GM11168 (cell line): ENCODE measurements around the gene CDS2.

Source experiments
- in situ Hi-C: fragments of 300-500 bp; cut with MboI; formaldehyde crosslinking; loops from one replicate; pipeline ENCODE4 v1.12.0; 2022; ENCODE audit warnings: low sequenced_read_pairs; ENCODE audit not compliant: unreplicated experiment

The CDS2 gene

DNA sequence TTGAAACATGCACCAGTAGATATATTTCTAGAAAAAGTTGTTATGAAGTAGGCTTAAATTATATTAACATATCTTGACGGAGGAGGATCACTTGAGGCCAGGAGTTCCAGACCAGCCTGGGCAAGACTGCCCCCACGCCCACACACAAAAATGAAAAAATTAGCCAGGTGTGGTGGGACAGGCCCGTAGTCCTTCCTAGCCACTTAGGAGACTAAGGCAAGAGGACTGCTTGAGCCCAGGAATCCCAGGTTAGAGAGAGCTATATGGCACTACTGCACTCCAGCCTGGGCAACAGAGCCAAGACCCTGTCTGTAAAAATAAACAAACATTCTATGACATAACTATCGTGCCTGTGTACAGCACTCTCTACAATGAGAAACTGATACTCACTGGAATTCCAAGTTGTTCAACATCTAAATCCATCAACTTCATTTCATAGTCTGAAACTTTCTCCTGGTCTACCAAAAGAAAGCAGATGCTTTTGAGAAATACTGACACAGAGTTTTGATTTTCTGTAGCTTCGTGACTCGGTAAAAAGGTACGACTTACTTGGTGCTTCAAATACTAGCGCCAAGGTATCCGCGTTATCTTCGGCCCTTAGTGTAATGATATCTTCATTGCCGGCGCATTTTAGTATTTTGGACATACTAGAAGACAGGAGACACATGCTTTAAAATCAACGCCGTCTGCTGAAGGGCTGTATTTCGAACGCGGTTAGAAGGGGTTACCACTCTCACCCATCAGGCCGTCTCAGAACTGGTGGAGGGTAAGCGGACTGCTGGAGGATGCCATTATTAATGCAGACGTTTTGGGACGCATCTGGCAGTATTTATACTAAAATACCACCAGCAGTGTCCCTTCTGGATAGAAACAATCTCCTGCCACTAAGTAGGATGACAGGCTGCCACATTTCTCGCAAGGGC is 8.3 kb upstream of the CDS2 start:
- in situ Hi-C loops, result no loop called here

DNA sequence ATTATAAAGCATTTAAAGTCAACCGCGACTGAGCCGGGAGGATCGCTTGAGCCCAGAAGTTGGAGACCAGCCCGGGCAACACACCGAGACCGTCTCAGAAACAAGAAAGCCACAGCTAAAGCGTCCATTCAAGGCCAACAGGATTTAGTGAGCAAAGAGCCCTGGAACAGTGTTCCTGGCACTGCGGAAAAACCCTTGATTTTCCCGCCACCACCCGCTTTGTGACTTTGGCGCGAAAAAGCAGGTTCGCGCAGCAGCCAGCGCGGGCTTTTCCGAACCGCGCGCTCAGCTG is 7.7 kb upstream of the CDS2 start:
- in situ Hi-C loops, result no loop called here

DNA sequence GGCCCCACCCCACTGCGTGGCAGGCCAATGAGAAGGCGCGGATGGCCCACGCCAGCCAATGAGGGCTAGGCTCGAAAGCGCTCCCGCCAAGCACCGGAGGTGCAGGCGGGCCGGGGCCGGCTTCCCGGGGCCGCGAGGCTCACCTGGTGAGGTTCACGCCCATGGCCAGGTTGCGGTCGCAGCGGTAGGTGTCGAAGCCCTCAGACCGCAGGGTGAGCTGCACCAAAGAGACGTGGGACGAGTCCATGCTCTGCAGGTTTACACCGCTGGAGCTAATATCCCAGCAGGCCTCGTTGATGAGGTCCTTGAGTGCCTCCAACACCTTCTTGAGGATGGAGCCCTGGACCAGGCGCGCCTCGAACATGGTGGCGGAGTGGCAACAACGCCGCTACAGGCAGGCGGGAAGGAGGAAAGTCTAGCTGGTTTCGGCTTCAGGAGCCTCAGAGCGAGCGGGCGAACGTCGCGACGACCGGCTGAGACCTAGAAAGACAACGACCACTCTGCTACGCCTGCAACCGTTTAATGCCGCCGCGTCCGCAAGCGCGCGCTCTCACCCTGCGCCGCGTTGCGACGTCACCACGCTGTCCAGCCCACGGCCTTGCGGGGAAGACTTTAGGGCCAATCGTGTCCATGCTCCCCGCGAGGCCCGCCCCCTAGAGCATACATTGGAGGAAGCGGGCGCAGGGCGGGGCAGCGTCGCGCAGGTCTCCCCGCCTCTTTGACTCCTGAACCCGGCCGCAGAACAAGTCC is 7.2 kb upstream of the CDS2 start, which contains the start of gene PCNA:
TSS of gene PCNA (minus strand) at position 524 of the 750 bp plus-strand sequence. CDS start at position 364, 160 bp downstream.
- in situ Hi-C loops, result loop anchor here (5.0 kb wide), 1 partner anchor 68 kb away; no protein-coding TSS in a partner anchor

DNA sequence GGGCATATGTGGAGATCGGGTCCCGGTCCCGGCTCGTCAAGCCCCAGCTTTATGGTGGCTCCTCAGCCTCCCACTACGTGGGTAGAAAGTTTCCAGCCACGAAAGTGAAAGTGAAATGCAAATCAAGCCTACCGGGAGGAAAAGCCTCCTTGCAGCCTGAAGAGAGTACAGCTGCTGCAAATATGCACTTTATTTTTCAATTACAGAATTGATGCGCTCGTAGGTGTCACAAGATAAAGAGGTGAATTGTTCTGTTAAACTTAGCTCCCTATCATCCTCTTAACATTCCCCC is 6.7 kb upstream of the CDS2 start:
- in situ Hi-C loops, result loop anchor here (5.0 kb wide), 1 partner anchor 67 kb away; no protein-coding TSS in a partner anchor

DNA sequence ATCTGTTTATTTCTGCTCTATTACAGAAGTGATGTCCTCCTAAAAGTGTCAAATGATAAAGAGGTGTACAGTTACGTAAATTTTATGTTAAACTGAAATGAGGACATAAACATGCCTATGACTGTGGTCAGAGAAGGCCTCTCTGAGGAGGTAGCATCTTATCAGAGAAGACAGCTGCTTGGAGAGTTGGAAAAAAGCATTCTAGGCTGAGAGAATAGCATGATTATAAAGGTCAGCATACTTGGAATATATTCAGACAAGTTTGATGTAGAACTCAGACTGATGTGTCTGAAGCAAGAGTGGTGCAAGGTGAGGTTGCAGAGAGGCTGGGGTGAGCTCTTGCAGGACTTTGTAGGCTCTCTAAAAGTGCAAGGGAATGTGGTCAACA is 3.9 kb upstream of the CDS2 start:
- in situ Hi-C loops, result loop anchor here (5.0 kb wide), 1 partner anchor 64 kb away; no protein-coding TSS in a partner anchor

DNA sequence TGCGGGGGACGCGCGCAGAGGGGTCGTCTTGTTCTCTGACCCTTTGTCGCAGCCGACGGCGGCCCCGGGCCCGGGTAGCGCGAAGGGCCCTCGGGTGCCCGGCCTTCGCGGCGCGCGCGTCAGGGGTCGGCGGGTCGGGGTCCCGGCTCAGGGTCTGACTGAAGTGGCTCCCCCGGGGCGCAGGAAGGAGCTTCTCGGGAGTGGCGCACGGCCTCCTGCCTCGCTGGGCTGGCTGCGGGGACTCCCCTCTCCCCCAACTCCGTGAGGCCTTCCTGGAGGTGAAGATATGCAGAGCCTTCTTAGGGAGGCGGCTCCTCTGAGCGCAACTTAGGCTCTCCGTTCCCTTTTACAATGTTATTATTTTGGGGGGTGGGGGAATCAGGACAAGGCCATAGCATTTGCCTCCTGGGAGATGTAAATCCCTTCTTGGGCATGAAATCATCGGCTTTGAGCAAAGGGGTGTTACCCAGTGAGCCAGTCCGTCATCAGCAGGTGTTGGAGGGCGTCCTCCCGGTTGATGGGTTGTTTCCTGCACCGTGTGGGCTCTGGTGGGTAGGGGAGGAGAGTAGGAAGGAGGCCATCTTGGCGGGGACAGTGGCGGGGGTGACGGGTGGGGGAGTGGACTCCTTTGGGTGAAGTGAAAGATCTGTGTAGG is 523 bp downstream of the CDS2 start:
- in situ Hi-C loops, result no loop called here

DNA sequence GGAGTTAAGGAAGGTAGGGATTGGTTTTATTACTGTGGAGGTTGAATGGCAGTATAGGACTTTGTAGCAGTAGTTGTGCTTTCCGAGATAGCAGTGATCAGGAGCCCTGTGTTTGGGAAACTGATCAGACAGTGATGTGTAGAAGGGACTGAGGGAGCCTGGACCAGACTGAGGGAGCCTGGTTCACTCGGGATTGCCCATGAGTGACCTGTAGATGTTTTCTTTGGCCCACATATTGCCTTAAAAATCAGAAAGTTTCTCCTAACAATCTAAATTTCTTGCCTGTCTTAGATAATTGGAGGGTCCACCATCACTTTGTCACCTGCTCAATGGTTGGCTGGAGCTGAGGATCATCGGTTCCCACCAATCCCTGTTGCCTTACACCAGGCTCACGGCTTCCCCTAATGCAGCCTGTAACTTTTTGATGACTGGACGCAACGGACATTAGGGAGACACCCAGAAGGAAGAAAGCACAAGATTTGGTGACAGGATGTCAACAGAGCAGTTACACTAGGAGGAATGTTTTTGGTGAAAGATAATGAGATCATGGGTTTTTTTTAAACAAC is 1.1 kb downstream of the CDS2 start:
- in situ Hi-C loops, result no loop called here

DNA sequence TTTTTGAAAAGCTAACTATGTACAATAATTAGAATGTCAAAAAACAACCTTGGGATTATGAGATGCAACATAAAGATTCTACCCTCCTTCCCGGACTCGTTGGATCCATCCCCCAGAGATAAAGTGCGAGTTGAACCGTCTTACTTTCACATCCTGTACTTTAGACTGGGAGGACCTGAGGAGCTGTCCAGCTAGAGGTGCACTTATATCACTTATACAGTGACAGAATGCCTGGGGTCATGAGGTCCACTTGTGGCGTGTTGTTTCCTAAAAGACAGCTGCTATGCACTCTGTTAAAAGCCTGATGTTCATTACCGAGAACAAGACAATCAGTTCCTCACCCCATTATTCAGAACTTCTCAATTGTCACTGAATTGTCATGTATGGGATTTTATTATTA is 2.1 kb downstream of the CDS2 start:
- in situ Hi-C loops, result no loop called here

DNA sequence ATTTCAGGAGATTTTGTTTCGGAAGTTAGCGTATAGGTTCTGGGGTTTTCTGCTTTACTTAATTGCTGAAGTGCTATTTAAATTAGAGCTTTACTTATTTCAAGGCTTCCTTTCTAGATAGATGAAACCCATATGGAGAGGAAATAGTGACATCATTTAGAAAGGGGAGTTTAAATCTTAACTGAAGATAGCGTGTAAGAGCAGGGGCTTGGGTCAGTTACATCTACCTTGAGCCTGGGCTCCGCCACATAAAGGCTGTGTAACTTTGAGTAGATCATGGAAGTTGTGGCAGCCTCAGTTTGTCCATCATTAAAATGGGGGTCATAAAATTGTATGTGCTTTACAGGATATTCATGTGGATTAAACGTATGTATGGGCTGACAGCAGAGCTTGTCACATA is 4.7 kb downstream of the CDS2 start:
- in situ Hi-C loops, result no loop called here

DNA sequence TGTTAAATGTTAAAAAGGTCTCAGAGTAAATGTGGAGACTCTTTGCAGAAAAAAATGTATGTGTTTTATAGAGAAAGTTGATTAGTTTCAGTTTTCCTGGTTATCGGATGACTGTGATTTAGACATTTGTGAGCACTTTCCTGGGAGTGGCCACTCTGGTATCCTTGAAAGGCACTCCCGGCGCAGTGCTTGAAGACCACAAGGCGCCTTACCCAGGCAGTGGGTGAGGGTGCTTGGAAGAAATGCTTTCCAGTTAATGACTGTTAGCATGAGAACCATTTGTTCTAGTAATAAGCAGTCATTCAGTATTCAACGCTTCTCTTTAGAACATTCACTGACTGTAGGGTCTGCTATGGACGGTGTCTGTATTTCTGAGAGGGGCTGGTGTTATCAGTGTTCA is 7.2 kb downstream of the CDS2 start:
- in situ Hi-C loops, result no loop called here

DNA sequence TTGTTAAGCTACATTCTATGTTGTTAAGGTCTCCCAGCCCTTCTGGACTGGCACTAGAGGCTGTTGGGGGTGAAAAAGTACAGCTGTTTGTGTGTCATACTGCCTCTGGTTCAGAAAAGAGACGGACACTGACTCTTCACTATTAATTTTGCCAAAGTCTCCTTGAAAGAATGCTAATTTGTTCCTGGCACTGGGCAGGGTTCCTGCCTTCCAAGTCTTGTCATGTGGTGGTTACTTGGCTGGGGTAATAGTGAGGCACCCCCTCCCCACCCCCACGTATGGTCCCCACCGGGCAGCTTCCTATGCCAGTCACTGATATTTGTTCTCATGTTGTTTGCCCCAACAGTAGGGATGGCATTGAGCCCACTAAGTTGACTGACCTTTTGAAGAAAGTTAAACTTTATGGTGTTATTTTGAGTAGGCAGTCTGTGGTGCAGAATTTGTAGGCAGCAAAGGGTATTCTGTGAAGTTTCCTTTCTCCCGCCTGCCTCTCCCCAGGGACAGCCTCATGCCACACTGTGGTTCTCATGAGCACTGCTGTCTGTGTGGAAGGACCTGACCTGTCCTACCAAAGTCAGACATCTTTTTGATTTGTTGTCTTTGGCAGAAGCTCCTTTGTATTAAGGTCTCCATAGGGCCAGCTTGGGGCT is 8.7 kb downstream of the CDS2 start:
- in situ Hi-C loops, result no loop called here

DNA sequence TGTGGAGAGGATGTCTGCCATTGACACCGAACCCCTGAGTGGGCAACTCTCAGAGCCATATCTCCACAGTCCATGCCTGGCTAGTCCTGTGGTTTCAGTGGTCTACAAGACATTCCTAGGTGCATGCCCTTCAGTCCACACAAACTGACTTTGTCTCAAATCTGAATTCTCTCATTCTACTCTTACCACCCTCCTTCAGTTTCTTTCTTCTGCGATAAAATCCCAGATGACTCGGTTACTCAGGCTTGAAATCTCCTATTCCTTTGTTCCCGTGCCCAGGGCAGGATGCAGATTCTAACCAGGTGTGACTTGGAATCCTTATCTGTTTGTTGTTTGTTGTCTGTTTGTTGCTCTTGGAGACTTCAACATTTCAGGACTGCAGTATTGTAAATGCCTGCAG is 9.3 kb downstream of the CDS2 start:
- in situ Hi-C loops, result no loop called here

DNA sequence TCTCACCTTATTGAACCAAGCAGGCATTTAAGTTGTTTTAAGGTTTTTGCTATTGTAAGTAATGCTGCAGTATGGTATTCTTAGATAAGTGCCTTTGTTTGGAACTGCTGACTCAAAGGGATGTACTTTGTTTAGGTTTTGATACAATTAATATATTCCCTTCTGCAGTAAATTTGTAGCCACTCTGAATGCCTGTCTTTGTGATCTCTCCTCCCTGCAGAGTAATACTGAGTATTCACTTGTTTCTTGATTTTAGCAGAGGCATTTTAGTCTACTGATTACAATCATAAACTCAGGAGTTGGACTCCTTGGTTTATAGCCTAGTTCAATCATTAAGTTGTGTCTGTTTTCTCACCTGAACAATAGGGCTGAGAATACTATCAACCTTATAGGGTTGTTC is 13.4 kb downstream of the CDS2 start:
- in situ Hi-C loops, result no loop called here

DNA sequence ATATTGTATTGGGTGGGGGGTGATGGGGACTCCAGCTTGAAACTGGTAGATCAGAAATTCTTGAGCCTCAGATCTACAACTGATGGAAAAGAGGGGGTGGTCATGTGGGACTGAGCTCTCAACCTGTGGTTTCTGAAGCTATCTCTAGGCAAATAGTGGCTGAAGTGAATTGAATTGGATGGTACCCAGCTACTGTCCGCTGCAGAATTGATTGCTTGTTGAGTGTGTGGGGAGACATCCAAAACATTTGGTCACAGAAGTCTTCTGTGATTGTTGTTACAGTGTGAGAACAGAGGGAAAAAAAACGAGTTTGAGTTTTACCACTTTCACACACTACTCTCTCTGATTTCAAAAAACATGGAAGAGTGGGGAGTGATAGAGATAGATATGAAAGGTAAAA is 14.8 kb downstream of the CDS2 start:
- in situ Hi-C loops, result no loop called here

DNA sequence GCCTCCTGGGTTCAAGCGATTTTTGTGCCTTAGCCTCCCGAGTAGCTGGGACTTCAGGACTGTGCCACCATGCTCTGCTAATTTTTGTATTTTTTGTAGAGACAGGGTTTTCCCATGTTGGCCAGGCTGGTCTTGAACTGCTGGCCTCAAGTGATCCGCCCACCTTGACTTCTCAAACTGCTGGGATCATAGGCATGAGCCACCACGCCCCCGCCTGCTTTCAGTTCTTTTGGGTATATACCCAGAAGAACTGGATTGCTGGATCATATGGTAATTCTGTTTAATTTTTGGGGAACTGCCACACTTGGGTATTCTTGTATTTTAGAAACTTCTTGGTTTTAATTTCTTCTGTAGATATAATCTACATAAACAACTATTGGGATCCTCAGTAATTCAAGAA is 17.0 kb downstream of the CDS2 start:
- in situ Hi-C loops, result no loop called here

DNA sequence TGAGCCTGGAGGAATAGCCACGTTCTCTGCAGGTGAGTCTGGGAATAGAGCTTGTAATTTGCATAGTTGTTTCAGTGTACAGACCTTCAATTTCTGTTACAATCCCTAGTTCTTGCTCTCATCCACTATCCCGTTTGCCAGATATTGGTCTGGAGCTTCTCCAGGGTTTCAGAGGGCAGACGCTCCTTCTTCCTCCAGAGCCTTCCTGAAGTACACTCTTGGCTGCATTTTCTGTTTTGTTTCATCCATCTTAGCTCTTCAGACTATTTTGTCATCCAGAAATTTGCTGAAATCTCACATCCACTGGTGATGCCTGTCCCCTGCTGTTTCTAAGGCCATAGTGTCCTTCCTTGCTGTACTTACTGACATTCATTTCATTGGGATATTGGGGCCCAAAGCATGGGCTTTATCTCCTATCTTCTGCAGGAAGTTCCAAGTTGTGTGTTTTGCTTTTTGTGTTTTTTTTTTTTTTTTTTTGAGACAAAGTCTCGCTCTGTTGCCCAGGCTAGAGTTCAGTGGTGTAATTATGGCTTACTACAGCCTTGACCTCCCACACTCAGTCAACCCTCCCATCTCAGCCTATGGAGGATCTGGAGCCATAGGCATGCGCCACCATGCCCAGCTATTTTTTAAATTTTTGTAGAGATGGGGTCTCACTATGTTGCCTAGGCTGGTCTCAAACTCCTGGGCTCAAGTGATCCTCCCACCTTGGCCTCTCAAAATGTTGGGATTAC is 18.7 kb downstream of the CDS2 start:
- in situ Hi-C loops, result no loop called here

DNA sequence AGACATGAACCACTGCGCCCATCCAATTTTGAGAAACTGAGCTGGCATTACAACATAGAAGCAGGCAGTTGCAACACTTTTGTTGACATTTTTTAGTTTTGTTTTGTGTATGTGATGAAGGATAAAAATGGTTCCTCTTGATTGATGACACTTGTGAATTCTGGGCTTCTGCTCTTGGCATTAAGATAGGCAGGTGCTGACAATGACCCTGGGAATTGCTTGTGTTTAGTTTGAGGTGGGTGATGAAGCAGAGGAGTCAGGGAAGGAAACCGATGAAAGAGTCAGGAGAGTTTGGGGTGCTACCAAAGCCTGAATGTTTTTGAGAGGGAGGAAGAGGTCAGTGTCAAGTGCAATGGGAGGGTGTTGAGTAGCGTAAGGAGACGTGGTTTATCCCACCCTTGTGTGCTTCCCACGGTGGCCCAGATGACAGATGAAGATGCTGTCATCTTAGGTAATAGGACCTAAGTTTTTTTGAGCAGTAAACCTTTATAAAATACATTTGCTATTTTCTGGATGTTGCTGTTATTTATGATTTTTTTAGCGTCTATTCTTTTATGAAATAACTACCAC is 19.4 kb downstream of the CDS2 start:
- in situ Hi-C loops, result no loop called here

DNA sequence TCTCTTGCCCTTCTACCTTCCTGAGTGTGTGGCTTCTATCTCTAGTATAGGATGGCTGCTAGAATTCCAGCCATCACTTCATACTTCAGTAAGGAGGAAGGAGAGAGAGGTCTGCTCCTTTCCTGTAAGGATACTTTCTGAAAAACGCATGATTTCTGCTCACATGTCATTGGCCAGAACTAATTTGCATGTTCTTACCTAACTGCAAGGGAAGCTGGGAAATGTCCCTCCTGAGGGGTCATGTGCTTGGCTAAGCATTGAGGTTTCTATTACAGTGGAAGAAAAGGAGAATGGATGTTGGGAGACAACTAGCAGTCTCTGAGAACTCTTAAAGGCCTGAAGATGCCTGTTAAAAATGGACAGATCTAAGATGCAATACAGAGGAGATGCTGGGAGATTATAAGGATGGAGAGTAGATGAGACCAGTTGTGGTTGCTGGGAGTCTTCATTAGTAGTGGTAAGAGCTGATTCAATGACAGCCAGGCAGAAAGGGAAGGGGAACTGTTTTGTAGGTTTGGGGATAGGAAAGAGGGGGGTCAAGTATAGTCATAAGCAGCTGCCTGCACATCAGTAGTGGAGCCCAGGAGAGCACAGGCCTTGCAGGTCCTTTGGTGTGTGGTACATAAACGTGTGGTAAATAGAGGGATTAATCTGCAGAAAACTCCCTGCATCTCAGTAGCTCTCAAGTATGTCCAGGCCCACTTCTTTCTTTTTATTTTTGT is 20.2 kb downstream of the CDS2 start:
- in situ Hi-C loops, result no loop called here

DNA sequence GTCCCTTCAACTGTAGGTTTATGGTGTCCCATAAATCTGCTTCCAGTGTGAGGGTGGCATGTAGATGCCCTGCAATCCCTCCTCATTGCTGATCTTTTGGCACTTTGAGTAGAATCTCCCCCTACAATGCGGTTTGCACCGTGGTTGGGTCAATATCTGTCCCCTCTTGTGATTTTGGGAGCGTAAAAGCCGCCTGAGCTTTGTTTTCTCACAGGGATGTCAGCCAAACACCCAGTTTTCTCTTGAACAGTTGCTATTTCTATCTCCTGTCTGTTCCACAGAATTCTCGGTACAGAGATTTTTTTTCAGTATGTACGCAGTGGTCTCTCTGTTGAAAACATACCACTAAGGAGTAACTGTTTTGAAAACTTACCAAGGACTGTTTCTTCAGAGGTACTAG is 21.8 kb downstream of the CDS2 start:
- in situ Hi-C loops, result no loop called here
